Endodermal cell (in vitro differentiated cells): Measurements from ENCODE around the gene BICD1. TPM values are rescaled to one million over a fixed set of nuclear protein-coding genes. Genes with fewer than 3 reads are reported as not detected.

Experiments used
- DNase-seq: peaks from one replicate; pipeline ENCODE4 v3.0.0-alpha.2; 2017
- H3K27ac ChIP-seq: 2 replicates; pipeline ENCODE4 v1.5.1; 2013; ENCODE audit warnings: mild to moderate bottlenecking, low read depth, low read length, moderate library complexity
- H3K27me3 ChIP-seq: 2 replicates; pipeline ENCODE4 v1.6.1; 2013; ENCODE audit warnings: mild to moderate bottlenecking, low read length, moderate library complexity; ENCODE audit not compliant: insufficient read depth, control insufficient read depth, poor library complexity, severe bottlenecking
- H3K36me3 ChIP-seq: 2 replicates; pipeline ENCODE4 v1.7.0; 2013; ENCODE audit warnings: mild to moderate bottlenecking, low read length, moderate library complexity; ENCODE audit not compliant: control insufficient read depth, insufficient read depth
- H3K4me1 ChIP-seq: one replicate; pipeline ENCODE4 v1.7.0; 2013; ENCODE audit warnings: low read length; ENCODE audit not compliant: control insufficient read depth, insufficient read depth
- H3K4me3 ChIP-seq: 2 replicates; pipeline ENCODE4 v1.5.1; 2013; ENCODE audit warnings: mild to moderate bottlenecking, low read length, moderate library complexity
- H3K9ac ChIP-seq: 2 replicates; pipeline ENCODE4 v1.6.1; 2013; ENCODE audit warnings: mild to moderate bottlenecking, low read length, moderate library complexity; ENCODE audit not compliant: poor library complexity, severe bottlenecking; ENCODE audit errors: extremely low read depth
- H3K9me3 ChIP-seq: 2 replicates; pipeline ENCODE4 v1.6.1; 2013; ENCODE audit warnings: mild to moderate bottlenecking, low read length, moderate library complexity; ENCODE audit not compliant: control insufficient read depth
- H3K27ac Mint-ChIP-seq: 2 replicates; pipeline ENCODE4 v1.8.0; 2020; ENCODE audit warnings: mixed read lengths
- H3K27me3 Mint-ChIP-seq: 2 replicates; pipeline ENCODE4 v1.8.0; 2021; ENCODE audit warnings: mild to moderate bottlenecking, mixed read lengths; ENCODE audit not compliant: insufficient read depth
- H3K36me3 Mint-ChIP-seq: 2 replicates; pipeline ENCODE4 v1.8.0; 2020; ENCODE audit warnings: low read depth, mixed read lengths
- H3K4me1 Mint-ChIP-seq: 2 replicates; pipeline ENCODE4 v1.8.0; 2020; ENCODE audit warnings: mixed read lengths
- H3K4me3 Mint-ChIP-seq: 2 replicates; pipeline ENCODE4 v1.8.0; 2020; ENCODE audit warnings: mild to moderate bottlenecking, moderate library complexity, mixed read lengths
- H3K9me3 Mint-ChIP-seq: 2 replicates; pipeline ENCODE4 v1.8.0; 2020; ENCODE audit warnings: mild to moderate bottlenecking, mixed read lengths
- CTCF ChIP-seq: fragments of 200-600 bp; sonication (generic); conservative IDR thresholded peaks from 2 replicates; pipeline ENCODE4 v1.5.0; 2021; ENCODE audit warnings: antibody characterized with exemption, mild to moderate bottlenecking
- WGBS, 2 experiments: methylation state at CpG; one replicate each; pipeline versions ENCODE4 v1.1.5 to v1.1.7; 2013; ENCODE audit warnings: missing lambda C conversion rate in 2 of 2, mixed read lengths in 1 of 2; ENCODE audit not compliant: insufficient coverage in 1 of 2, insufficient read length in 1 of 2; 5-methylcytosine and 5-hydroxymethylcytosine counted together
- total RNA-seq, 2 donors: library from RNA; stranded (reverse); fragmentation: NEBNext Ultra II Directional in 1 of 2; extraction: Animal tissue kit (Norgen Biotek cat#: 25700) in 1 of 2; gene quantifications; 2 replicates in 1 of 2; 3 replicates in 1 of 2; pipeline ENCODE4 v1.2.1, GENCODE V29; 2021

BICD1 gene
- total RNA-seq, 2 donors from 2014 or later: 56.0 to 101 TPM

- Mint-ChIP-seq H3K4me1 (peaks cover 2% of the 10 kb centered on the region), H3K36me3 (peaks cover 26% of the 10 kb centered on the region)
- H3K27ac ChIP-seq: no peak overlapping the region
Observed at GRCh38 chr12:32148372-32148771, 41.7 kb downstream of the BICD1 start.

GRCh38 chr12:32149489-32149888 lies 42.8 kb downstream of the BICD1 start:
- Mint-ChIP-seq H3K4me1 (peaks cover 8% of the 10 kb centered on the region), H3K27me3 (no peaks in the 10 kb centered on the region), H3K4me3 (no peak overlapping the region), H3K36me3 (peaks cover 27% of the 10 kb centered on the region), H3K27ac (no peak overlapping the region), H3K9me3 (peaks cover 12% of the 10 kb centered on the region)
- no peak for TF ChIP-seq CTCF
- H3K27ac ChIP-seq: no peak overlapping the region
- peaks cover 3% of the 10 kb centered on the region for H3K36me3 ChIP-seq
- DNase-seq: no peak
- H3K9me3 ChIP-seq: no peaks in the 10 kb centered on the region
- H3K4me1 ChIP-seq: no peaks in the 10 kb centered on the region
- H3K4me3 ChIP-seq: no peak overlapping the region
- no peak overlapping the region for H3K9ac ChIP-seq
- no peaks in the 10 kb centered on the region for H3K27me3 ChIP-seq

More at GRCh38 chr12:32148372-32148771, 41.7 kb downstream of the BICD1 start:
- Histone ChIP-seq H3K27me3 (no peaks in the 10 kb centered on the region), H3K36me3 (peaks cover 3% of the 10 kb centered on the region), H3K9ac (no peak overlapping the region), H3K4me3 (no peak overlapping the region), H3K9me3 (no peaks in the 10 kb centered on the region), H3K4me1 (no peaks in the 10 kb centered on the region)
- Mint-ChIP-seq H3K9me3 (peaks cover 12% of the 10 kb centered on the region), H3K27me3 (no peaks in the 10 kb centered on the region), H3K4me3 (no peak overlapping the region), H3K27ac (no peak overlapping the region)
- no peak for TF ChIP-seq CTCF
- WGBS, 2 experiments: 91 to 96% methylated on average over 2 to 4 of the region's 4 CpGs
- DNase-seq: no peak

- Histone ChIP-seq H3K27ac (no peak overlapping the region), H3K9ac (no peak overlapping the region), H3K27me3 (no peaks in the 10 kb centered on the region), H3K36me3 (peaks cover 3% of the 10 kb centered on the region), H3K9me3 (no peaks in the 10 kb centered on the region), H3K4me3 (no peak overlapping the region), H3K4me1 (peaks cover 3% of the 10 kb centered on the region)
- 89 to 100% methylated on average over 1 of the region's 1 CpG for WGBS, 2 experiments
- no peak overlapping the region for H3K27ac Mint-ChIP-seq
- H3K27me3 Mint-ChIP-seq: no peaks in the 10 kb centered on the region
- peak; percentile 50 for TF ChIP-seq CTCF
- no peak overlapping the region for H3K4me3 Mint-ChIP-seq
- H3K4me1 Mint-ChIP-seq: peaks cover 17% of the 10 kb centered on the region
- H3K36me3 Mint-ChIP-seq: peaks cover 27% of the 10 kb centered on the region
- peaks cover 12% of the 10 kb centered on the region for H3K9me3 Mint-ChIP-seq
- DNase-seq: no peak
Observed at GRCh38 chr12:32151086-32151485, 44.4 kb downstream of the BICD1 start.
